DND-41 (cell line): ENCODE results near the gene DIAPH3.

Experiments used
- ATAC-seq: fragments of 200-7000 bp; cut with Tn5 transposase; 3 replicates; pipeline ENCODE4 v1.9.1; 2021; ENCODE audit warnings: low read depth; ENCODE audit not compliant: insufficient read depth
- DNase-seq: peaks from one replicate; pipeline ENCODE4 v3.0.0-alpha.2; 2020
- H2AFZ ChIP-seq: 2 replicates; pipeline ENCODE4 v1.6.0; 2012; ENCODE audit warnings: low read depth, low read length
- H3K27ac ChIP-seq: 2 replicates; pipeline ENCODE4 v1.5.1; 2012; ENCODE audit warnings: low read length, inconsistent platforms
- H3K27me3 ChIP-seq: fragments of 200-600 bp; sonication (generic); 2 replicates; pipeline ENCODE4 v1.6.0; 2012; ENCODE audit warnings: low read length, mild to moderate bottlenecking, inconsistent platforms; ENCODE audit not compliant: insufficient read depth, poor library complexity
- H3K36me3 ChIP-seq: 2 replicates; pipeline ENCODE4 v1.5.1; 2012; ENCODE audit warnings: low read length, inconsistent platforms; ENCODE audit not compliant: insufficient read depth
- H3K4me1 ChIP-seq: 2 replicates; pipeline ENCODE4 v1.5.1; 2012; ENCODE audit warnings: mild to moderate bottlenecking, low read length; ENCODE audit not compliant: insufficient read depth
- H3K4me2 ChIP-seq: 2 replicates; pipeline ENCODE4 v1.6.0; 2012; ENCODE audit warnings: mild to moderate bottlenecking, moderate library complexity, low read length, inconsistent platforms; ENCODE audit not compliant: insufficient read depth
- H3K4me3 ChIP-seq, 2 experiments: fragments of 200-600 bp in 1 of 2; shearing (Covaris generic) in 1 of 2; 2 replicates each; pipeline ENCODE4 v1.5.1; 2012 to 2016; ENCODE audit warnings: inconsistent platforms in 2 of 2, low read length in 2 of 2, mild to moderate bottlenecking in 2 of 2, low read depth in 1 of 2, moderate library complexity in 1 of 2
- H3K79me2 ChIP-seq: 2 replicates; pipeline ENCODE4 v1.6.0; 2012; ENCODE audit warnings: low read length, inconsistent platforms; ENCODE audit not compliant: insufficient read depth
- H3K9ac ChIP-seq: 2 replicates; pipeline ENCODE4 v1.6.0; 2012; ENCODE audit warnings: low read depth, mild to moderate bottlenecking, inconsistent platforms, low read length, moderate library complexity
- H3K9me3 ChIP-seq: 2 replicates; pipeline ENCODE4 v1.5.1; 2012; ENCODE audit warnings: low read length, moderate library complexity, mild to moderate bottlenecking, inconsistent platforms; ENCODE audit not compliant: insufficient read depth, severe bottlenecking
- H4K20me1 ChIP-seq: 2 replicates; pipeline ENCODE4 v1.6.0; 2012; ENCODE audit warnings: low read length; ENCODE audit not compliant: insufficient read depth
- CTCF ChIP-seq: IDR thresholded peaks from 2 replicates; pipeline ENCODE4 v1.5.1; 2012; ENCODE audit warnings: borderline replicate concordance, low read length, moderate library complexity, mild to moderate bottlenecking; ENCODE audit not compliant: poor library complexity, severe bottlenecking; ENCODE audit errors: extremely low read depth
- EZH2 ChIP-seq: IDR thresholded peaks from 3 replicates; pipeline ENCODE4 v1.6.1; 2012; ENCODE audit warnings: borderline replicate concordance, low read depth, mild to moderate bottlenecking, moderate library complexity, low read length, inconsistent platforms; ENCODE audit not compliant: severe bottlenecking

DIAPH3 gene

GRCh38 chr13:59666504-59666903 lies 497.2 kb downstream of the DIAPH3 start:
- Histone ChIP-seq H3K36me3 (peaks cover 14% of the 10 kb centered on the region; the same call in 1 of the 2 replicates), H4K20me1 (no peaks in the 10 kb centered on the region), H3K79me2 (no peaks in the 10 kb centered on the region), H2AFZ (no peak overlapping the region), H3K27ac (no peak overlapping the region), H3K27me3 (no peaks in the 10 kb centered on the region), H3K9me3 (no peaks in the 10 kb centered on the region), H3K4me2 (no peak overlapping the region), H3K4me1 (no peaks in the 10 kb centered on the region), H3K4me3 (no peak overlapping the region), H3K9ac (no peak overlapping the region)
- DNase-seq (no peak), ATAC-seq (no peak)
- TF ChIP-seq CTCF (no peak), EZH2 (no peak)

GRCh38 chr13:59665732-59666131 lies 498.0 kb downstream of the DIAPH3 start:
- ATAC-seq (no peak), DNase-seq (no peak)
- Histone ChIP-seq H3K27me3 (no peaks in the 10 kb centered on the region), H3K36me3 (peaks cover 14% of the 10 kb centered on the region; the same call in 1 of the 2 replicates), H3K9ac (no peak overlapping the region), H4K20me1 (no peaks in the 10 kb centered on the region), H3K4me1 (no peaks in the 10 kb centered on the region), H3K27ac (no peak overlapping the region), H3K4me2 (no peak overlapping the region), H3K4me3 (no peak overlapping the region), H3K79me2 (no peaks in the 10 kb centered on the region), H2AFZ (no peak overlapping the region), H3K9me3 (no peaks in the 10 kb centered on the region)
- TF ChIP-seq CTCF (no peak), EZH2 (no peak)

- ATAC-seq (no peak), DNase-seq (no peak)
- Histone ChIP-seq H3K79me2 (no peaks in the 10 kb centered on the region), H2AFZ (no peak overlapping the region), H3K36me3 (peaks cover 14% of the 10 kb centered on the region; the same call in 1 of the 2 replicates), H3K27me3 (no peaks in the 10 kb centered on the region), H4K20me1 (no peaks in the 10 kb centered on the region), H3K27ac (no peak overlapping the region), H3K4me1 (no peaks in the 10 kb centered on the region), H3K4me2 (no peak overlapping the region), H3K4me3 (no peak overlapping the region), H3K9me3 (no peaks in the 10 kb centered on the region), H3K9ac (no peak overlapping the region)
- TF ChIP-seq CTCF = no peak
- TF ChIP-seq EZH2 = no peak
Measured at GRCh38 chr13:59665184-59665583, 498.5 kb downstream of the DIAPH3 start.

- Histone ChIP-seq H3K36me3 (peaks cover 14% of the 10 kb centered on the region; the same call in 1 of the 2 replicates), H3K4me3 (no peak overlapping the region), H3K27me3 (no peaks in the 10 kb centered on the region), H3K4me2 (no peak overlapping the region), H2AFZ (no peak overlapping the region), H3K9me3 (no peaks in the 10 kb centered on the region), H3K79me2 (no peaks in the 10 kb centered on the region), H3K27ac (no peak overlapping the region), H3K9ac (no peak overlapping the region), H3K4me1 (no peaks in the 10 kb centered on the region), H4K20me1 (no peaks in the 10 kb centered on the region)
- DNase-seq (no peak), ATAC-seq (no peak)
- no peak for TF ChIP-seq CTCF
- no peak for TF ChIP-seq EZH2
Measured at GRCh38 chr13:59664586-59664985, 499.1 kb downstream of the DIAPH3 start.
